Measurements from ENCODE around the gene ODAPH. TPM values are rescaled to one million over a fixed set of nuclear protein-coding genes. Genes with fewer than 3 reads are reported as not detected.
"Not testable (repeated sequence)": the region's sequence is repeated elsewhere in the genome, so short reads cannot be mapped to it uniquely, and the experiment has no call there.

Gene ODAPH
- total and polyA plus RNA-seq, 2 experiments from 2014 or later: 0.60 to 3.2 TPM

DNA sequence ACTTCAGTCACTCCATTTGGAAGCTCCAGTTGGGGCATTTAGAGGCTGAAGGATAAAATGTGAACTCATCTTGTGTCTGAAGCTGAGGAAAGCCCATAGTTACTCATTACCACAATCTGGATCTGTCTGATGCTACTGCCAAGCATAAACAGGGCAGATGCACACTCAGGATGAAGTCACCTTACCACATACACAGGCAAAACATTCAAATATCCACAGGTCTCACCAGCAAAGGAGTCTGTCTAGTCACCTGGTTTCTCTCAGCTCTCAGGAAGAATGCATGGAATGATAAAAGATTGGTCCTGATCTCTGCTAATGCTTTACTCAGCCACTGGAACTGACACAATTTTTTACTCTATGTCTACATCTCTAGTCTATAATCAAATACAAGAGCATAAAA, 13.0 kb upstream of the ODAPH start:
- TF ChIP-seq, protein P1, sequence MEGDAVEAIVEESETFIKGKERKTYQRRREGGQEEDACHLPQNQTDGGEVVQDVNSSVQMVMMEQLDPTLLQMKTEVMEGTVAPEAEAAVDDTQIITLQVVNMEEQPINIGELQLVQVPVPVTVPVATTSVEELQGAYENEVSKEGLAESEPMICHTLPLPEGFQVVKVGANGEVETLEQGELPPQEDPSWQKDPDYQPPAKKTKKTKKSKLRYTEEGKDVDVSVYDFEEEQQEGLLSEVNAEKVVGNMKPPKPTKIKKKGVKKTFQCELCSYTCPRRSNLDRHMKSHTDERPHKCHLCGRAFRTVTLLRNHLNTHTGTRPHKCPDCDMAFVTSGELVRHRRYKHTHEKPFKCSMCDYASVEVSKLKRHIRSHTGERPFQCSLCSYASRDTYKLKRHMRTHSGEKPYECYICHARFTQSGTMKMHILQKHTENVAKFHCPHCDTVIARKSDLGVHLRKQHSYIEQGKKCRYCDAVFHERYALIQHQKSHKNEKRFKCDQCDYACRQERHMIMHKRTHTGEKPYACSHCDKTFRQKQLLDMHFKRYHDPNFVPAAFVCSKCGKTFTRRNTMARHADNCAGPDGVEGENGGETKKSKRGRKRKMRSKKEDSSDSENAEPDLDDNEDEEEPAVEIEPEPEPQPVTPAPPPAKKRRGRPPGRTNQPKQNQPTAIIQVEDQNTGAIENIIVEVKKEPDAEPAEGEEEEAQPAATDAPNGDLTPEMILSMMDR (IDR thresholded peaks at IDR 0.05; ENCODE audit: poor library complexity): no peak
- TF ChIP-seq EZH2 (IDR thresholded peaks at IDR 0.05; ENCODE audit: borderline replicate concordance) (no peak), EZH2phosphoT487 (IDR thresholded peaks at IDR 0.05; ENCODE audit: low read depth, severe bottlenecking, unreplicated experiment) (no peak)
- Histone ChIP-seq H3K36me3 (replicated peaks; ENCODE audit: insufficient read depth, low read depth) (no peaks in the 10 kb centered on the region), H3K4me2 (no peak overlapping the region), H4K20me1 (ENCODE audit: insufficient read depth, poor library complexity, severe bottlenecking) (no peaks in the 10 kb centered on the region), H3K4me1 (ENCODE audit: insufficient read depth) (no peaks in the 10 kb centered on the region), H3K27ac (no peak overlapping the region), H3K27me3 (no peaks in the 10 kb centered on the region), H2AFZ (no peak overlapping the region), H3K4me3 (no peak overlapping the region), H3K79me2 (no peaks in the 10 kb centered on the region), H3K9me2 (replicated peaks; ENCODE audit: insufficient read depth) (no peaks in the 10 kb centered on the region), H3K9me3 (ENCODE audit: low read depth) (no peaks in the 10 kb centered on the region)
- peak; percentile 17 for DNase-seq (ENCODE audit: low spot score)

DNA sequence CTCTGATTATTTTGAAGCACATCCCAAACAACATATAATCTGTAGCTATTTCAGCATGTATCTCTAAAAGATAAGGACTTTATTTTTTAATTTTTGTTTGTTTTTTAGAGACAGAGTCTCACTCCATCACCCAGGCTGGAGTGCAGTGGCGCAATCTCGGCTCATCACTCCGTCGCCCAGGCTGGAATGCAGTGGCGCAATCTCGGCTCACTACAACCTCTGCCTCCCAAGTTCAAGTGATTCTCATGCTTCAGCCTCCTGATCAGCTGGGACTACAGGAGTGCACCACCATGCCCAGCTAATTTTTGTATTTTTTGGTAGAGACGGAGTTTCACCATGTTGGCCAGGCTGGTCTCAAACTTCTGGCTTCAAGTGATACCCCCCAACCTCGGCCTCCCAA, 11.6 kb upstream of the ODAPH start:
- 94% methylated on average over 8 of the region's 8 CpGs for WGBS (ENCODE audit: low lambda C conversion rate, missing lambda C conversion rate)
- H3K4me2 ChIP-seq; H3K27ac ChIP-seq; H2AFZ ChIP-seq; H3K79me2 ChIP-seq; H4K20me1 ChIP-seq (ENCODE audit: insufficient read depth, poor library complexity, severe bottlenecking); H3K36me3 ChIP-seq (replicated peaks; ENCODE audit: insufficient read depth, low read depth); H3K9me2 ChIP-seq (replicated peaks; ENCODE audit: insufficient read depth); H3K4me1 ChIP-seq (ENCODE audit: insufficient read depth); DNase-seq (ENCODE audit: low spot score); H3K9me3 ChIP-seq (ENCODE audit: low read depth); H3K27me3 ChIP-seq; H3K4me3 ChIP-seq: not testable (repeated sequence)

DNA sequence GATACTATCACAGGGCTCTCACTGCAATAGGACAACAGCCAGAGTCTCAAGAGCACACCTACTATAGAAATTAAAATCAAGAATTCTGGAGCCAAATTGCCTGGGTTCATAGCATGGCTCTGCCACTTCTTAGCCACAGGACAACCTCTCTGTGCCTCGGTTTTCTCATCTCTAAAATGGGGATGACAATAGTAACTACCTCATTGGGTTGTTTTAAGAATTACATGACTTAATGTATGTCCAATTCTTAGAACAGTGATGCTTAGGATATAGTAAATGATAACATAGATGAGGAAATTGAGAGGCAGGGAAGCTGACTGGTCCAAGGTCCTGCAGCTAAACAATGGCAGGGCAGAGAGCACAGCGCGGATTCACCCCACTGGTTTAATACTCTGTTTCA, 11.0 kb upstream of the ODAPH start:
- H3K4me2 ChIP-seq: no peak overlapping the region
- H3K79me2 ChIP-seq: no peaks in the 10 kb centered on the region
- no peaks in the 10 kb centered on the region for H3K36me3 ChIP-seq (replicated peaks; ENCODE audit: insufficient read depth, low read depth)
- TF ChIP-seq, protein P1 (IDR thresholded peaks at IDR 0.05; ENCODE audit: poor library complexity): no peak
- TF ChIP-seq EZH2phosphoT487 (IDR thresholded peaks at IDR 0.05; ENCODE audit: low read depth, severe bottlenecking, unreplicated experiment) (no peak), EZH2 (IDR thresholded peaks at IDR 0.05; ENCODE audit: borderline replicate concordance) (no peak)
- H3K9me3 ChIP-seq (ENCODE audit: low read depth): no peaks in the 10 kb centered on the region
- no peak overlapping the region for H3K27ac ChIP-seq
- WGBS (ENCODE audit: low lambda C conversion rate, missing lambda C conversion rate): 97% methylated on average over 3 of the region's 3 CpGs
- no peak overlapping the region for H3K4me3 ChIP-seq
- no peaks in the 10 kb centered on the region for H3K9me2 ChIP-seq (replicated peaks; ENCODE audit: insufficient read depth)
- no peak for DNase-seq (ENCODE audit: low spot score)
- no peak overlapping the region for H2AFZ ChIP-seq
- H3K27me3 ChIP-seq: no peaks in the 10 kb centered on the region
- H3K4me1 ChIP-seq (ENCODE audit: insufficient read depth): no peaks in the 10 kb centered on the region
- no peaks in the 10 kb centered on the region for H4K20me1 ChIP-seq (ENCODE audit: insufficient read depth, poor library complexity, severe bottlenecking)

DNA sequence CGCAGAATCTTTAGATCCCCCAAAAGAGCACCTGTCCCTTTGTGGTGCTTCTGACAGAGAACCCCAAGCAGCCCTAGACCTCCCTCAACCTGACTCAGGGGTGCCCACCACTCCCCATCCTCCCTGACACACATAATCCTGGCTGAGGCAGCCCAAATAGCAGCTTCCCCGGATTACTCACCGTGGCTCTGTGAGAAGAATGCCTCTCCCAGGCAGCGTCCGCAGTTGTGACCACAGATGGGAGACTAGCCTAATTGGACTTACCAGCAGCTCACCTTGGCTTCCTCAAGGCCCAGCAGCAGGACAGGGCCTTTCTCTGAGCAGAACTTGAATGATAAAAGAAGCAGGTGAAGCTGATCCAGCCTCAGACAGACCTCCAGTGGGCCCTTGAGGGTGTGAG, 10.3 kb upstream of the ODAPH start:
- Histone ChIP-seq H3K4me1 (ENCODE audit: insufficient read depth) (no peaks in the 10 kb centered on the region), H3K4me2 (no peak overlapping the region), H4K20me1 (ENCODE audit: insufficient read depth, poor library complexity, severe bottlenecking) (no peaks in the 10 kb centered on the region), H3K27me3 (no peaks in the 10 kb centered on the region), H3K27ac (no peak overlapping the region), H2AFZ (no peak overlapping the region), H3K4me3 (no peak overlapping the region), H3K9me2 (replicated peaks; ENCODE audit: insufficient read depth) (no peaks in the 10 kb centered on the region), H3K36me3 (replicated peaks; ENCODE audit: insufficient read depth, low read depth) (no peaks in the 10 kb centered on the region), H3K9me3 (ENCODE audit: low read depth) (no peaks in the 10 kb centered on the region), H3K79me2 (no peaks in the 10 kb centered on the region)
- DNase-seq (ENCODE audit: low spot score): no peak
- TF ChIP-seq EZH2phosphoT487 (IDR thresholded peaks at IDR 0.05; ENCODE audit: low read depth, severe bottlenecking, unreplicated experiment): no peak
- no peak for TF ChIP-seq EZH2 (IDR thresholded peaks at IDR 0.05; ENCODE audit: borderline replicate concordance)
- TF ChIP-seq, protein P1 (IDR thresholded peaks at IDR 0.05; ENCODE audit: poor library complexity): no peak
- 89% methylated on average over 5 of the region's 5 CpGs for WGBS (ENCODE audit: low lambda C conversion rate, missing lambda C conversion rate)

All from hepatocyte (in vitro differentiated cells).